ENCODE results near the gene CATSPERE. TPM values are rescaled to one million over a fixed set of nuclear protein-coding genes. Genes with fewer than 3 reads are reported as not detected.
A peak's percentile ranks its signal among the peaks of the same experiment; 100 is the strongest.

The CATSPERE gene
- total and polyA plus RNA-seq, 12 donors = 0.18 to 2.6 (median 1.2) TPM

DNA sequence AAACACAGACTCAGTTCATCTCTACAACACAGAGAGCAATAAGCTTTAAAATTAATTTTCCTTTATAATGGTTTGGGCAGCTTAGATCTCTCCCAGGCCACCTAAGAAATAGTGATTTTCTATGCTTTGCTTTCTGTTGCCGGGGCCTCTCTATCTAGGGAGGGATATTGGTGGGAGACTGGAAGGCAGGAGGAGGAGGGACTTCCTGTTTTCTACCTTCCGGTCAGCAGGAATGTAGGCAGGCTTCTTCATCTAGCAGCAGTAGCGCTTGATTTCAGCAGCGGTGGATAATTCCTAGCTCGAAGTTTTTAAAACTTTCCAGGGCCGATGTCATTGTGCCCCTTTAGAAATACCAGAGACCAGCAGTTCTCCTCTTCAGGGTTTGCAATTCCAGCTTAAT lies 186.7 kb downstream of the CATSPERE start:
- TF ChIP-seq POLR2A (IDR thresholded peaks at IDR 0.05) = no peak
- TF ChIP-seq, protein P1, sequence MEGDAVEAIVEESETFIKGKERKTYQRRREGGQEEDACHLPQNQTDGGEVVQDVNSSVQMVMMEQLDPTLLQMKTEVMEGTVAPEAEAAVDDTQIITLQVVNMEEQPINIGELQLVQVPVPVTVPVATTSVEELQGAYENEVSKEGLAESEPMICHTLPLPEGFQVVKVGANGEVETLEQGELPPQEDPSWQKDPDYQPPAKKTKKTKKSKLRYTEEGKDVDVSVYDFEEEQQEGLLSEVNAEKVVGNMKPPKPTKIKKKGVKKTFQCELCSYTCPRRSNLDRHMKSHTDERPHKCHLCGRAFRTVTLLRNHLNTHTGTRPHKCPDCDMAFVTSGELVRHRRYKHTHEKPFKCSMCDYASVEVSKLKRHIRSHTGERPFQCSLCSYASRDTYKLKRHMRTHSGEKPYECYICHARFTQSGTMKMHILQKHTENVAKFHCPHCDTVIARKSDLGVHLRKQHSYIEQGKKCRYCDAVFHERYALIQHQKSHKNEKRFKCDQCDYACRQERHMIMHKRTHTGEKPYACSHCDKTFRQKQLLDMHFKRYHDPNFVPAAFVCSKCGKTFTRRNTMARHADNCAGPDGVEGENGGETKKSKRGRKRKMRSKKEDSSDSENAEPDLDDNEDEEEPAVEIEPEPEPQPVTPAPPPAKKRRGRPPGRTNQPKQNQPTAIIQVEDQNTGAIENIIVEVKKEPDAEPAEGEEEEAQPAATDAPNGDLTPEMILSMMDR (IDR thresholded peaks at IDR 0.05) = no peak
- 78 to 88% (median 81%) methylated on average over 6 of the region's 6 CpGs for WGBS, 4 donors
- Histone ChIP-seq H3K27me3 (no peaks in the 10 kb centered on the region), H3K36me3 (replicated peaks in 1 of 2) (no peaks in the 10 kb centered on the region), H3K4me1 (replicated peaks in 1 of 2) (peaks cover 0 to 4% of the 10 kb centered on the region in 2 donors), H3K27ac (no peak overlapping the region), H3K9me3 (replicated peaks in 1 of 3) (no peaks in the 10 kb centered on the region), H3K4me3 (no peak overlapping the region)
- no peak for DNase-seq
- intact Hi-C loops (cut with DNase I) = no loop called here

DNA sequence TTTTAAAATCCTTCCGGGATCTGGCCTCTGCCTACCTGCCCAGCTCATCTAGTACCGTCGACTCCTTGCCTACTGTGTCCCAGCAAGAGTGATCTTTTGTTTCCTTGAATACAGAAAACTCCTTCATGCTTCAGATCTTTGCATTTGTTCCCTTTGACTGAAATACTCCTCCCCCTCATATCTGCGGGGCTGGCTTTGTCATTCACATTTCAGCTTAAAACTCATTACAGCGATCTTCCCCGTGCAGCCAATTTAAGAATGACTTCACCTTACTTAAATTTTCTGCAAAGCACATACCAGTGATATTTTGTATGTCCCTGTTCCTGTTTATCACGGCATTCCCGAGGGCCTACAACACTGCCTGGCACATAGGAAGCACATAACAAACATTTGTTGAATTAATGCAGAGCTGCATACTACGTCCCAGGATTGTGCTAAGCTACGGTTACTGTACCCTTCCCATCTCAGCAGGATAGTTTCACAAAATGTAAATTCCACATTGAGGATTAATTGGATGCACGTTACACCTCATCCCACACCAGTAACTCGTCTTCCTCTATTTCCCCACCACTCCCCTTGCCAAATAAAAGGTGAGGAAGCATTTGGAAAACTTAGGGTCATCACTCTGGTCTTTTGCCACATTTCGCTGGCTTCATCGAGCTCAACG lies 191.0 kb downstream of the CATSPERE start:
- 37 to 39% (median 38%) methylated on average over 15 of the region's 15 CpGs for WGBS, 4 donors
- peak overlapping the region in 2 of 4 donors; percentile 32 to 59 for H3K4me3 ChIP-seq
- no peak for DNase-seq
- no peaks in the 10 kb centered on the region for H3K36me3 ChIP-seq (replicated peaks in 1 of 2)
- H3K27me3 ChIP-seq = no peaks in the 10 kb centered on the region
- H3K4me1 ChIP-seq (replicated peaks in 1 of 2) = peaks cover 9 to 22% of the 10 kb centered on the region in 2 donors
- intact Hi-C loops (cut with DNase I) = loop anchor here in 1 of 2 donors (5.0 kb wide), 1 partner anchor 145 kb away; no protein-coding TSS in a partner anchor
- TF ChIP-seq, protein P1 (IDR thresholded peaks at IDR 0.05) = no peak
- no peak for TF ChIP-seq POLR2A (IDR thresholded peaks at IDR 0.05)
- H3K27ac ChIP-seq = peak overlapping the region in 2 of 5 donors; percentile 91 to 92
- no peaks in the 10 kb centered on the region for H3K9me3 ChIP-seq (replicated peaks in 1 of 3)

DNA sequence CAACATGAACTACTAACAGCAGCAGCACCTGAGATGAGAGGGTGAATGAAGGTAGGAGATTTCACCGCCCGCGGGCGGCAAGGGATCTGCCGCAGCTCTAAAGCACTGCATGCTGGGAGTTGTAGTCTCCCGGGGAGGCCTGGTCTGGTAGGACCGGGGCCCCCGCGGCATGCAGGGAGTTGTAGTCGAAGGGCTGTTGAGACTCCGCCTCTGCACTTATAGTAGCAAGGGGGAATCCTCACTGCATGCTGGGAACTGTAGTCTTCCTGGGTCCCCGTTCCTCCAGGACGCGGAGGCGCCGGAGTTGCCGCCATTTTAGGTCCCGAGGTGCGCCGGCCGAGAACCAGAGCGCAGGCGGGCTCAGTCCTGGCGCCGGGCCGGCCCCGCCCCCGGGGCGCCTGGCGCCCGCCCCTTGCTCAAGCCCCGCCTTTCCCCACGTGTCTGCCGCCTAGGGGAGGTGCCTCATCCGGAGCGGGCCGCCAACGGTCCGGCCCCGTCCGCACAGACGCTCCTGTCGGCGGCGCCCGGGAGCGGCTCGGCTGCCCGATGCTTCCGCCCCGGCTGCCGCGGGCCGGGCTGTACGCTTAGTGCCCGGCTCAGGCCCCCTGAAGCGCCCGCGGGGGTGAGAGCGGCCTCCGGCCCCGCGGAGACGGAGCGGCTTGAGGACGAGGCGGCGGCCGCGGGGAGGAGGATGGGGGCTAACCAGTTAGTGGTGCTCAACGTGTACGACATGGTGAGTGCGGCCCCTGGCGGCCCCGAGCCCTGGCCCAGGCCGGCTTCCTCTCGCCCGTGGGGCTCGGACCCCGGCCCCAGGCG lies 191.8 kb downstream of the CATSPERE start, which contains the start of gene DESI2:
TSS of gene DESI2 (plus strand) at position 504 of the 816 bp plus-strand sequence. CDS start at position 692, 188 bp downstream.
- Histone ChIP-seq H3K27ac (peak within 1 kb of the TSS; percentile 23 to 92 (median 90)), H3K4me1 (replicated peaks in 1 of 2) (peaks cover 9 to 22% of the 10 kb centered on the region in 2 donors), H3K9me3 (replicated peaks in 1 of 3) (no peaks in the 10 kb centered on the region), H3K36me3 (replicated peaks in 1 of 2) (no peaks in the 10 kb centered on the region), H3K27me3 (no peaks in the 10 kb centered on the region), H3K4me3 (peak within 1 kb of the TSS; percentile 31 to 99 (median 82))
- DNase-seq = peak; percentile 98 to 100 (median 100)
- TF ChIP-seq, protein P1 (IDR thresholded peaks at IDR 0.05) = peak in 5 of 6 experiments; percentile 27 to 58 (median 47)
- TF ChIP-seq POLR2A (IDR thresholded peaks at IDR 0.05) = peak; percentile 96 to 98
- intact Hi-C loops (cut with DNase I) = loop anchor here in 1 of 2 donors (5.0 kb wide), 1 partner anchor 144 kb away; no protein-coding TSS in a partner anchor
- 0 to 1% (median 1%) methylated on average over 4 to 81 of the region's 81 CpGs for WGBS, 4 donors

Data from adrenal gland (tissue), 12 donors.